ENCODE data around the gene MYO1B. TPM values are rescaled to one million over a fixed set of nuclear protein-coding genes. Genes with fewer than 3 reads are reported as not detected.

The MYO1B gene
- polyA plus RNA-seq, 1 donor (not counting 4 experiments of a cell fraction or from before 2014, with no cell fraction given): 277 TPM

- Histone ChIP-seq H3K27me3 (ENCODE audit: control insufficient read depth, extremely low read depth, insufficient read depth, low read length) (no peaks in the 10 kb centered on the region), H3K36me3 (ENCODE audit: control insufficient read depth in 2 of 2, extremely low read depth in 1 of 2, insufficient read depth in 2 of 2, low read length in 2 of 2) (no peaks in the 10 kb centered on the region), H3K4me3 (ENCODE audit: control insufficient read depth in 2 of 3, extremely low read depth in 1 of 3, insufficient read depth in 2 of 3, low read depth in 1 of 3, low read length in 3 of 3) (no peak overlapping the region), H4K20me1 (ENCODE audit: control insufficient read depth, extremely low read depth, insufficient read depth, low read length) (no peaks in the 10 kb centered on the region), H3K27ac (ENCODE audit: control insufficient read depth, insufficient read depth, low read length) (no peak overlapping the region), H3K4me2 (ENCODE audit: control insufficient read depth, extremely low read depth, insufficient read depth, low read depth, low read length) (no peak overlapping the region), H3K79me2 (ENCODE audit: control insufficient read depth, insufficient read depth, low read length) (no peaks in the 10 kb centered on the region), H3K9ac (ENCODE audit: control insufficient read depth, extremely low read depth, insufficient read depth, low read length) (no peak overlapping the region), H3K9me3 (ENCODE audit: control insufficient read depth, low read depth, low read length) (no peaks in the 10 kb centered on the region), H3K4me1 (ENCODE audit: control insufficient read depth, extremely low read depth, insufficient read depth, low read length) (peaks cover 31% of the 10 kb centered on the region), H2AFZ (ENCODE audit: control insufficient read depth, low read length) (no peak overlapping the region), H3K9me1 (ENCODE audit: control insufficient read depth, extremely low read depth, insufficient read depth, low read length) (no peaks in the 10 kb centered on the region)
- FAIRE-seq: no peak
- TF ChIP-seq EZH2 (IDR thresholded peaks at IDR 0.05; ENCODE audit: low read length): no peak
- no peak for TF ChIP-seq CTCF (optimal IDR thresholded peaks at IDR 0.05 in 1 of 3, IDR thresholded peaks at IDR 0.05 in 1 of 3, conservative IDR thresholded peaks at IDR 0.05 in 1 of 3; ENCODE audit: extremely low read depth in 1 of 3, insufficient read depth in 2 of 3, low read length in 3 of 3)
- dilution Hi-C loops (cut with MboI; ENCODE audit: extremely low pct_ligation_motif_present, low sequenced_read_pairs): no loop called here
- DNase-seq (ENCODE audit: low read depth, low spot score): no peak
These were observed 19.0 kb upstream of the MYO1B start for GRCh38 chr2:191226196-191226595.

- no peak for DNase-seq (ENCODE audit: low read depth, low spot score)
These were observed 16.9 kb upstream of the MYO1B start for GRCh38 chr2:191228333-191228732.

More at GRCh38 chr2:191228333-191228732, 16.9 kb upstream of the MYO1B start:
- Histone ChIP-seq H3K4me1 (ENCODE audit: control insufficient read depth, extremely low read depth, insufficient read depth, low read length) (peaks cover 15% of the 10 kb centered on the region), H2AFZ (ENCODE audit: control insufficient read depth, low read length) (no peak overlapping the region), H4K20me1 (ENCODE audit: control insufficient read depth, extremely low read depth, insufficient read depth, low read length) (no peaks in the 10 kb centered on the region), H3K9me1 (ENCODE audit: control insufficient read depth, extremely low read depth, insufficient read depth, low read length) (no peaks in the 10 kb centered on the region), H3K79me2 (ENCODE audit: control insufficient read depth, insufficient read depth, low read length) (no peaks in the 10 kb centered on the region), H3K27me3 (ENCODE audit: control insufficient read depth, extremely low read depth, insufficient read depth, low read length) (no peaks in the 10 kb centered on the region), H3K9me3 (ENCODE audit: control insufficient read depth, low read depth, low read length) (no peaks in the 10 kb centered on the region), H3K4me3 (ENCODE audit: control insufficient read depth in 2 of 3, extremely low read depth in 1 of 3, insufficient read depth in 2 of 3, low read depth in 1 of 3, low read length in 3 of 3) (no peak overlapping the region), H3K27ac (ENCODE audit: control insufficient read depth, insufficient read depth, low read length) (no peak overlapping the region), H3K4me2 (ENCODE audit: control insufficient read depth, extremely low read depth, insufficient read depth, low read depth, low read length) (no peak overlapping the region), H3K9ac (ENCODE audit: control insufficient read depth, extremely low read depth, insufficient read depth, low read length) (no peak overlapping the region), H3K36me3 (ENCODE audit: control insufficient read depth in 2 of 2, extremely low read depth in 1 of 2, insufficient read depth in 2 of 2, low read length in 2 of 2) (no peaks in the 10 kb centered on the region)
- no peak for TF ChIP-seq CTCF (optimal IDR thresholded peaks at IDR 0.05 in 1 of 3, IDR thresholded peaks at IDR 0.05 in 1 of 3, conservative IDR thresholded peaks at IDR 0.05 in 1 of 3; ENCODE audit: extremely low read depth in 1 of 3, insufficient read depth in 2 of 3, low read length in 3 of 3)
- TF ChIP-seq EZH2 (IDR thresholded peaks at IDR 0.05; ENCODE audit: low read length): no peak
- dilution Hi-C loops (cut with MboI; ENCODE audit: extremely low pct_ligation_motif_present, low sequenced_read_pairs): no loop called here
- no peak for FAIRE-seq
